HepG2 (cell line): Measurements from ENCODE around the gene C2CD2. TPM values are rescaled to one million over a fixed set of nuclear protein-coding genes. Genes with fewer than 3 reads are reported as not detected.

Experiments
- ATAC-seq: fragments of 200-7000 bp; cut with Tn5 transposase; 3 replicates; pipeline ENCODE4 v1.9.1; 2020; ENCODE audit warnings: mild to moderate bottlenecking, moderate library complexity
- BruUV-seq: library from RNA; stranded (reverse); fragments of 400-500 nt; replicated peaks from 2 replicates; lab custom pipeline; 2021; lab: Mats Ljungman, UMichigan
- CTCF ChIA-PET: fragments of 300-600 bp; formaldehyde crosslinking; extraction: SDS; loops from one replicate; lab custom pipeline; 2021; ENCODE audit warnings: low total read pairs, inconsistent platforms, low intra/inter-chr PET ratio; lab: Yijun Ruan, JAX
- POLR2A ChIA-PET: fragments of 350-600 bp; sonication (Branson Sonifier 250); formaldehyde crosslinking; loops from one replicate; lab custom pipeline; 2020; ENCODE audit warnings: antibody characterized with exemption, inconsistent platforms; lab: Yijun Ruan, JAX
- DNase-seq: peaks from one replicate; pipeline ENCODE4 v3.0.0-alpha.2; 2015; ENCODE audit warnings: low spot score
- FAIRE-seq: peaks from 3 replicates; lab custom pipeline; 2011; peaks lifted over from hg19 to GRCh38; lab: Jason Lieb, UNC
- H2AFZ ChIP-seq: one replicate; pipeline ENCODE4 v1.6.1; 2011; ENCODE audit warnings: low read length, inconsistent platforms
- H3K27ac ChIP-seq: fragments of 300-600 bp; 3 replicates; pipeline ENCODE4 v1.8.0; 2011; ENCODE audit warnings: mixed run types, mild to moderate bottlenecking, mixed read lengths, low read length, inconsistent platforms; ENCODE audit not compliant: insufficient read depth; ENCODE audit errors: extremely low read length
- H3K27me3 ChIP-seq, 2 experiments: fragments of 200-600 bp in 1 of 2; 2 replicates in 1 of 2; 3 replicates in 1 of 2; pipeline versions ENCODE4 v1.6.0 to v1.8.0; 2011; ENCODE audit warnings: low read length in 2 of 2, mild to moderate bottlenecking in 2 of 2, moderate library complexity in 2 of 2, inconsistent platforms in 1 of 2; ENCODE audit not compliant: insufficient read depth in 2 of 2, control insufficient read depth in 1 of 2
- H3K36me3 ChIP-seq, 2 experiments: fragments of 200-600 bp in 1 of 2; replicated peaks in 1 of 2; 2 replicates in 1 of 2; 3 replicates in 1 of 2; pipeline versions ENCODE4 v1.5.1 to v1.8.0; 2011; ENCODE audit warnings: low read length in 2 of 2, inconsistent platforms in 1 of 2; ENCODE audit not compliant: insufficient read depth in 2 of 2, control insufficient read depth in 1 of 2
- H3K4me1 ChIP-seq: 2 replicates; pipeline ENCODE4 v1.5.1; 2012; ENCODE audit warnings: low read length, inconsistent platforms; ENCODE audit not compliant: insufficient read depth
- H3K4me2 ChIP-seq: 2 replicates; pipeline ENCODE4 v1.6.0; 2011; ENCODE audit warnings: low read depth, low read length, inconsistent platforms
- H3K4me3 ChIP-seq, 3 experiments: fragments of 200-600 bp in 1 of 3; sonication (generic), shearing (Covaris generic) in 1 of 3; replicated peaks in 1 of 3; 2 replicates each; pipeline ENCODE4 v1.5.1; 2011 to 2016; ENCODE audit warnings: low read length in 3 of 3, inconsistent platforms in 2 of 3, low read depth in 2 of 3, mild to moderate bottlenecking in 2 of 3, control low read depth in 1 of 3, mixed read lengths in 1 of 3; ENCODE audit not compliant: insufficient read depth in 1 of 3
- H3K79me2 ChIP-seq: one replicate; pipeline ENCODE4 v1.6.1; 2011; ENCODE audit warnings: low read length, inconsistent platforms; ENCODE audit not compliant: insufficient read depth
- H3K9ac ChIP-seq: 2 replicates; pipeline ENCODE4 v1.6.0; 2011; ENCODE audit warnings: mild to moderate bottlenecking, low read depth, low read length, inconsistent platforms; ENCODE audit not compliant: insufficient read depth
- H3K9me3 ChIP-seq: 2 replicates; pipeline ENCODE4 v1.5.1; 2012; ENCODE audit warnings: mild to moderate bottlenecking, low read length
- H4K20me1 ChIP-seq: 2 replicates; pipeline ENCODE4 v1.6.0; 2011; ENCODE audit warnings: inconsistent platforms, mild to moderate bottlenecking, low read length, moderate library complexity; ENCODE audit not compliant: insufficient read depth
- ARHGAP35 ChIP-seq: sonication (generic); formaldehyde crosslinking; IDR thresholded peaks from 2 replicates; pipeline ENCODE4 v1.9.0; 2022; ENCODE audit warnings: mild to moderate bottlenecking, inconsistent platforms, moderate library complexity, missing genetic modification reagents, borderline replicate concordance
- BCL3 ChIP-seq: sonication (generic); formaldehyde crosslinking; IDR thresholded peaks from 2 replicates; pipeline ENCODE4 v1.5.1; 2020; ENCODE audit warnings: mild to moderate bottlenecking, missing genetic modification reagents, moderate library complexity
- MIER2 ChIP-seq: IDR thresholded peaks from 2 replicates; pipeline ENCODE4 v1.6.1; 2016; ENCODE audit warnings: missing biosample characterization, missing genetic modification reagents
- MLXIP ChIP-seq: sonication (generic); formaldehyde crosslinking; IDR thresholded peaks from 2 replicates; pipeline ENCODE4 v1.9.0; 2021; ENCODE audit warnings: missing genetic modification reagents, borderline replicate concordance
- RBFOX2 ChIP-seq: fragments of 200-400 bp; formaldehyde crosslinking; IDR thresholded peaks from 2 replicates; pipeline ENCODE4 v1.6.1; 2017; ENCODE audit warnings: low read depth, mild to moderate bottlenecking, low read length
- REST ChIP-seq, 2 experiments: IDR thresholded peaks; 2 replicates each; pipeline ENCODE4 v1.6.1; 2011 to 2012; ENCODE audit warnings: low read length in 2 of 2, borderline replicate concordance in 1 of 2, low read depth in 1 of 2, mild to moderate bottlenecking in 1 of 2, moderate library complexity in 1 of 2
- ZBTB21 ChIP-seq: sonication (generic); formaldehyde crosslinking; IDR thresholded peaks from 2 replicates; pipeline ENCODE4 v1.4.0; 2020; ENCODE audit warnings: missing genetic modification reagents
- ZFP36L1 ChIP-seq: sonication (generic); formaldehyde crosslinking; IDR thresholded peaks from 2 replicates; pipeline ENCODE4 v1.8.0; 2022; ENCODE audit warnings: mild to moderate bottlenecking, missing genetic modification reagents, moderate library complexity
- ZNF737 ChIP-seq: sonication (generic); formaldehyde crosslinking; IDR thresholded peaks from 2 replicates; pipeline ENCODE4 v1.5.0; 2020; ENCODE audit warnings: missing genetic modification reagents, mild to moderate bottlenecking, borderline replicate concordance
- ZSCAN20 ChIP-seq: sonication (generic); formaldehyde crosslinking; IDR thresholded peaks from 2 replicates; pipeline ENCODE4 v1.4.0; 2020; ENCODE audit warnings: missing genetic modification reagents, mild to moderate bottlenecking, borderline replicate concordance
- WGBS: methylation state at CpG from one replicate; pipeline ENCODE4 v1.1.6; 2017; ENCODE audit warnings: low lambda C conversion rate; 5-methylcytosine and 5-hydroxymethylcytosine counted together
- in situ Hi-C: cut with HindIII; loops from 2 replicates; pipeline ENCODE4 v1.10.0; 2017; ENCODE audit warnings: low pct_unique_long_range_greater_than_20kb; ENCODE audit not compliant: extremely low pct_ligation_motif_present
- intact Hi-C: fragments of 100-400 bp; cut with micrococcal nuclease; formaldehyde crosslinking; loops from one replicate; pipeline ENCODE4 v1.10.0; 2022; ENCODE audit not compliant: unreplicated experiment
- polyA plus RNA-seq, 8 experiments: library from polyadenylated mRNA; depleted of rRNA in 3 of 8; stranded (reverse) in 7 of 8; unstranded in 1 of 8; fragments of >200 nt; fragmentation: Illumina TruSeq in 4 of 8; extraction: Trizol in 4 of 8; gene quantifications; 2 replicates each; pipeline versions ENCODE4 v1.2.1 to v1.2.3, GENCODE V29; 2011 to 2016; ENCODE audit warnings: low read depth in 4 of 8, missing spikeins in 1 of 8, mixed read lengths in 1 of 8; ENCODE audit not compliant: insufficient read depth in 1 of 8
- total RNA-seq, 5 experiments: library from RNA; depleted of rRNA; stranded (reverse); fragments of >200 nt; fragmentation: Illumina TruSeq; extraction: Trizol; gene quantifications; 2 replicates each; pipeline ENCODE4 v1.2.3, GENCODE V29; 2016; ENCODE audit warnings: low read depth in 1 of 5

The C2CD2 gene
- total and polyA plus RNA-seq, 2 of the 13 experiments (the other 11 are each of a cell fraction or from before 2014, with no cell fraction given) = 12.5 to 19.7 TPM

- H3K4me1 ChIP-seq = peaks cover 35% of the 10 kb centered on the region
- no peak overlapping the region for H3K9ac ChIP-seq
- H4K20me1 ChIP-seq = no peaks in the 10 kb centered on the region
- ChIA-PET CTCF (no interaction called here), POLR2A (interaction anchor here (0.8 kb wide), 1 partner anchor 32 kb away, joined by 6 read pairs; no protein-coding TSS in a partner anchor)
- DNase-seq (no peak), ATAC-seq (peak; percentile 66), FAIRE-seq (no peak)
- no peaks in the 10 kb centered on the region for H3K27me3 ChIP-seq
- TF ChIP-seq ARHGAP35 (no peak), ZNF737 (CRISPR knock-in tag) (no peak), RBFOX2 (no peak), MLXIP (no peak), ZSCAN20 (CRISPR knock-in tag) (no peak), ZFP36L1 (CRISPR knock-in tag) (no peak), REST (IDR thresholded peaks at IDR 0.05; ENCODE audit: borderline replicate concordance in 1 of 2, low read depth in 1 of 2, low read length in 2 of 2) (peak; percentile 76 to 93), MIER2 (CRISPR knock-in tag) (peak; percentile 92), BCL3 (CRISPR knock-in tag) (no peak), ZBTB21 (CRISPR knock-in tag) (no peak)
- no peak overlapping the region for H3K4me2 ChIP-seq
- H2AFZ ChIP-seq = no peak overlapping the region
- H3K79me2 ChIP-seq = no peaks in the 10 kb centered on the region
- intact Hi-C loops = loop anchor here (2.0 kb wide), 1 partner anchor 15 kb away; no protein-coding TSS in a partner anchor
- H3K36me3 ChIP-seq = no peaks in the 10 kb centered on the region
- no TSS peak for BruUV-seq
- WGBS = 51% methylated on average over 9 of the region's 17 CpGs
- in situ Hi-C loops = no loop called here
- H3K27ac ChIP-seq = no peak overlapping the region
- peaks cover 7% of the 10 kb centered on the region; the same call in 1 of the 2 replicates for H3K9me3 ChIP-seq
- no peak overlapping the region for H3K4me3 ChIP-seq
Observed at GRCh38 chr21:41975391-41976272, 21.8 kb upstream of the C2CD2 start.
